ENCODE measurements around the gene IFT25.
"Not testable (repeated sequence)": the region's sequence is repeated elsewhere in the genome, so short reads cannot be mapped to it uniquely, and the experiment has no call there.

Gene IFT25

GRCh38 chr1:53883600-53883999 lies 61.9 kb downstream of the IFT25 start:
- not testable (repeated sequence) for DNase-seq (ENCODE audit: low read depth)

GRCh38 chr1:53881853-53882252 lies 63.6 kb downstream of the IFT25 start:
- DNase-seq (ENCODE audit: low read depth): not testable (repeated sequence)

- DNase-seq (ENCODE audit: low read depth): peak; percentile 61
Measured at GRCh38 chr1:53878492-53879105, 66.9 kb downstream of the IFT25 start.

- not testable (repeated sequence) for DNase-seq (ENCODE audit: low read depth)
Measured at GRCh38 chr1:53875150-53875549, 70.3 kb downstream of the IFT25 start.

- no peak for DNase-seq (ENCODE audit: low read depth)
Measured at GRCh38 chr1:53871773-53872484, 73.6 kb downstream of the IFT25 start.

Measured in EH (cell line).